Fibroblast of lung (primary cell): ENCODE data around the gene AP1S3.

ENCODE experiments used
- EZH2 ChIP-seq: IDR thresholded peaks from 2 replicates; pipeline ENCODE4 v1.5.1; 2012; ENCODE audit warnings: low read length, control low read depth, mild to moderate bottlenecking; ENCODE audit errors: missing control alignments
- TF ChIP-seq, protein P1 (sequence below), 2 donors: IDR thresholded peaks in 1 of 2; conservative IDR thresholded peaks in 1 of 2; 1 replicate in 1 of 2; 2 replicates in 1 of 2; pipeline ENCODE4 v1.5.1; 2011 to 2012; ENCODE audit warnings: low read length in 2 of 2, control low read depth in 1 of 2, inconsistent platforms in 1 of 2, low read depth in 1 of 2, mild to moderate bottlenecking in 1 of 2

DNA sequence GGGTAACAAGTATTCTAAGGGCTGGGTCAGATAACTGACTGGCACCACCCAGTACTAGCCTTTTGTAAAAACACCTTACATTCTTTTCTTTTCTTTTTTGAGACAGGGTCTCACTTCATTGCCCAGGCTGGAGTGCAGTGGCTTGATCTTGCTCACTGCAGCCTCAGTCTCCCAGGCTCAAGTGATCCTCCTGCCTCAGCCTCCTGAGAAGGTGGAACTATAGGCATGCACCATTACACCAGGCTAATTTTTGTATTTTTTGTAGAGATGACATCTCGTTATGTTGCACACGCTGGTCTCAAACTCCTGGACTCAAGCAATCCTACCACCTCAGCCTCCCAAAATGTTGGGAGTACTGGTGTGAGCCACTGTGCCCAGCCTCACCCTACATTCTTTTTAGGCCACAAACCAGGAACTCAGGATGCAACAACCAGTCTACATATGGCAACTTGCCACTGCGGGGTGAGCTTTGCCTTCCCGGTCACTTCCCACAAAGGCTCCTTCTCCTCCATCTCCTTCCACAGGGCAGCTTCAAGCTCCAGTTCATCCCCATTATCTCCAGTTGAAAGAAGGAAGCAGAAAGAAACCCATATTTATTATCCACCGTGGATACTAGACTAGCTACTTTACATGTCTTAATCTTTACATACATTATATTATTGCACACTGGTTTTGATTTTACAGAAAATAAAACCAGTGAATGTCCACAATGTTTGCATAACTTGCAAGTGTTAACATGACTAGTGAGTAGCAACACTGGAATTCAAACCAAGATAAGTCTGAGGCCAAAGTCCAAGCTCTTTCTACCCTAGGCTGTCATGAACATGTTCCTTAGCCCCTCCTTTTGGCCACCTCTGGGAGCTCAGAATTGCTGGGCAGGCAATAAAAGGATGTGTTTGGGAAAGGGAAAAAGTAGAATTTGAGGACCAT is 23.7 kb upstream of the AP1S3 start:
- TF ChIP-seq, protein P1, sequence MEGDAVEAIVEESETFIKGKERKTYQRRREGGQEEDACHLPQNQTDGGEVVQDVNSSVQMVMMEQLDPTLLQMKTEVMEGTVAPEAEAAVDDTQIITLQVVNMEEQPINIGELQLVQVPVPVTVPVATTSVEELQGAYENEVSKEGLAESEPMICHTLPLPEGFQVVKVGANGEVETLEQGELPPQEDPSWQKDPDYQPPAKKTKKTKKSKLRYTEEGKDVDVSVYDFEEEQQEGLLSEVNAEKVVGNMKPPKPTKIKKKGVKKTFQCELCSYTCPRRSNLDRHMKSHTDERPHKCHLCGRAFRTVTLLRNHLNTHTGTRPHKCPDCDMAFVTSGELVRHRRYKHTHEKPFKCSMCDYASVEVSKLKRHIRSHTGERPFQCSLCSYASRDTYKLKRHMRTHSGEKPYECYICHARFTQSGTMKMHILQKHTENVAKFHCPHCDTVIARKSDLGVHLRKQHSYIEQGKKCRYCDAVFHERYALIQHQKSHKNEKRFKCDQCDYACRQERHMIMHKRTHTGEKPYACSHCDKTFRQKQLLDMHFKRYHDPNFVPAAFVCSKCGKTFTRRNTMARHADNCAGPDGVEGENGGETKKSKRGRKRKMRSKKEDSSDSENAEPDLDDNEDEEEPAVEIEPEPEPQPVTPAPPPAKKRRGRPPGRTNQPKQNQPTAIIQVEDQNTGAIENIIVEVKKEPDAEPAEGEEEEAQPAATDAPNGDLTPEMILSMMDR (conservative IDR thresholded peaks at IDR 0.05 in 1 of 2, IDR thresholded peaks at IDR 0.05 in 1 of 2; ENCODE audit: low read depth in 1 of 2, low read length in 2 of 2): peak in 1 of 2 donors; percentile 15
- no peak for TF ChIP-seq EZH2
